ENCODE data around the gene RASGRP1. TPM values are rescaled to one million over a fixed set of nuclear protein-coding genes. Genes with fewer than 3 reads are reported as not detected.

Gene RASGRP1
- total RNA-seq, 1 experiment from 2014 or later: 2.8 TPM

DNA sequence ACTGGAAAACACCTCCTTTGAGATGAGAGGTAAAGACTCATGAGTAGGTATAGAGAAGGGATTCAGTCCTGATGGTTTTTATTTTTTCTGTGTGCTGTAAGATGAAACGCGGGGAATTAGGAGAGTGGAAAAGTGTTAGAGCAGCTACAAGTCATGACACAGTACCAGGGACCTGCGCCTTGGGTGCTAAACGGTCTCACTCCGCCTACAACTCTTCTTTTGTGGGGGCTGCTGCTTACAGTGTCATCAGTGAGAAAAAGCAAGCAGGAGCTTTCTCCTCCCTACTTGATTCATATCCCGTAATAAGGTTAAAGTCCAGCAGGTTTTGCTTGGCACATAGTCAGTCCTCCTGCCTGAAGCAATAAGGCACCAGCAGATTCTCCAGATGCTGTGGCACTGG, 39.1 kb downstream of the RASGRP1 start (continued):
- TF ChIP-seq ESRRA (CRISPR knock-in tag; IDR thresholded peaks at IDR 0.05; ENCODE audit: borderline replicate concordance): no peak
- no peak for TF ChIP-seq ZNF396 (CRISPR knock-in tag; IDR thresholded peaks at IDR 0.05; ENCODE audit: borderline replicate concordance)

DNA sequence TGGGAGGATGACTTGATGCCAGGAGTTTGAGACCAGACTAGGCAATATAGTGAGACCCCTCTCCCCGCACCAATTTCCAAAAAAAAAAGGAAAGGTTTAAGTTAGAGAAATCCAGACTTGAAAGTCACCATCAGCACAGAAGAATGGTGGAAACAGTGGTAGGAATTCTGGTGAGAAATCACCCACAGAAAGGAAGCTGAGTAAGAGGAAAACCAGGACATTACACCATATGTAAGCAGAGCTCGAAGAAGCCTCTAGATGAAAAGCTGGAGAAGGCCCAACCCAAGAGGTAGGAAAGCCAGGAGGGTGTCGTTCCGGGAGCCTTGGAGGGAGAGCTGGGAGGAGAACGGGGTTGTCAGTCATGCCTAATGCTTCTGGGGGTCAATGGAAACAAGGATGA, 40.5 kb downstream of the RASGRP1 start:
- Mint-ChIP-seq H3K36me3 (no peaks in the 10 kb centered on the region), H3K27ac (no peak overlapping the region; the same call in 1 of the 2 replicates), H3K4me3 (no peak overlapping the region), H3K4me1 (peaks cover 6% of the 10 kb centered on the region), H3K9me3 (no peaks in the 10 kb centered on the region), H3K27me3 (ENCODE audit: low read depth) (no peaks in the 10 kb centered on the region)
- TF ChIP-seq RELA (CRISPR knock-in tag; IDR thresholded peaks at IDR 0.05; ENCODE audit: borderline replicate concordance) (no peak), ZNF121 (CRISPR knock-in tag; IDR thresholded peaks at IDR 0.05) (no peak), ZNF138 (CRISPR knock-in tag; conservative IDR thresholded peaks at IDR 0.05) (no peak)
- TF ChIP-seq, protein P1, sequence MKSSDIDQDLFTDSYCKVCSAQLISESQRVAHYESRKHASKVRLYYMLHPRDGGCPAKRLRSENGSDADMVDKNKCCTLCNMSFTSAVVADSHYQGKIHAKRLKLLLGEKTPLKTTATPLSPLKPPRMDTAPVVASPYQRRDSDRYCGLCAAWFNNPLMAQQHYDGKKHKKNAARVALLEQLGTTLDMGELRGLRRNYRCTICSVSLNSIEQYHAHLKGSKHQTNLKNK (CRISPR knock-in tag; IDR thresholded peaks at IDR 0.05): no peak
- POLR2A ChIA-PET: no interaction called here
- DNase-seq (ENCODE audit: low spot score) (no peak), ATAC-seq (no peak)
- CTCF ChIA-PET: no interaction called here

DNA sequence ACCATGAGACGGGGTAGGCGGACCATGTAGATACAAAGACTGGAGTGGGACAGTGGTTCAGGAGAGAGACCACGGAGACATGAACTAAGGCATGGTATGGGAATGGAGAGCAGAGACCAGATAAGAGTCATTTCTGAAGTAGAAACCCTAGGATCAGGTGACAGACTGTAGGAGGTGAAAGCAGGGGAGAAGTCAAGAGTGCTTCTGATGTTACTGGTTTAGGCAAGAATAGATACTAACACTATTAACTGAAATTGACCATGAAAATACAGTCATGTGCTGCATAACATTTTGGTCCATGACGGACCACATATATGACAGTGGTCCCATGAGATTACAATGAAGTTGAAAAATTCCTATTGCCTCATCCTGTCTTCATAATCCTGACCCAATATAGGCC, 41.7 kb downstream of the RASGRP1 start:
- ChIA-PET CTCF (interaction anchor here (1.1 to 3.1 kb wide), 3 partner anchors 41 to 177 kb away, joined by 3 to 11 read pairs (median 4); no protein-coding TSS in a partner anchor), POLR2A (no interaction called here)
- DNase-seq (ENCODE audit: low spot score): no peak
- H3K9me3 Mint-ChIP-seq: no peaks in the 10 kb centered on the region
- no peaks in the 10 kb centered on the region for H3K27me3 Mint-ChIP-seq (ENCODE audit: low read depth)
- H3K4me1 Mint-ChIP-seq: peaks cover 12% of the 10 kb centered on the region
- no peak overlapping the region for H3K4me3 Mint-ChIP-seq
- no peaks in the 10 kb centered on the region for H3K36me3 Mint-ChIP-seq
- H3K27ac Mint-ChIP-seq: no peak overlapping the region
- no peak for ATAC-seq
- TF ChIP-seq IRF2 (CRISPR knock-in tag; IDR thresholded peaks at IDR 0.05; ENCODE audit: borderline replicate concordance, low read depth) (no peak), TCF7 (CRISPR knock-in tag; IDR thresholded peaks at IDR 0.05; ENCODE audit: low read depth) (no peak), FOXK1 (CRISPR knock-in tag; IDR thresholded peaks at IDR 0.05) (no peak), FOXJ3 (CRISPR knock-in tag; IDR thresholded peaks at IDR 0.05; ENCODE audit: borderline replicate concordance) (no peak), JAZF1 (CRISPR knock-in tag; IDR thresholded peaks at IDR 0.05) (no peak), SMAD3 (CRISPR knock-in tag; IDR thresholded peaks at IDR 0.05; ENCODE audit: borderline replicate concordance) (no peak), CREM (CRISPR knock-in tag; IDR thresholded peaks at IDR 0.05) (no peak)
- TF ChIP-seq, protein P2, sequence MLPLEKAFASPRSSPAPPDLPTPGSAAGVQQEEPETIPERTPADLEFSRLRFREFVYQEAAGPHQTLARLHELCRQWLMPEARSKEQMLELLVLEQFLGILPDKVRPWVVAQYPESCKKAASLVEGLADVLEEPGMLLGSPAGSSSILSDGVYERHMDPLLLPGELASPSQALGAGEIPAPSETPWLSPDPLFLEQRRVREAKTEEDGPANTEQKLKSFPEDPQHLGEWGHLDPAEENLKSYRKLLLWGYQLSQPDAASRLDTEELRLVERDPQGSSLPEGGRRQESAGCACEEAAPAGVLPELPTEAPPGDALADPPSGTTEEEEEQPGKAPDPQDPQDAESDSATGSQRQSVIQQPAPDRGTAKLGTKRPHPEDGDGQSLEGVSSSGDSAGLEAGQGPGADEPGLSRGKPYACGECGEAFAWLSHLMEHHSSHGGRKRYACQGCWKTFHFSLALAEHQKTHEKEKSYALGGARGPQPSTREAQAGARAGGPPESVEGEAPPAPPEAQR (CRISPR knock-in tag; IDR thresholded peaks at IDR 0.05): no peak
- TF ChIP-seq, protein P3, sequence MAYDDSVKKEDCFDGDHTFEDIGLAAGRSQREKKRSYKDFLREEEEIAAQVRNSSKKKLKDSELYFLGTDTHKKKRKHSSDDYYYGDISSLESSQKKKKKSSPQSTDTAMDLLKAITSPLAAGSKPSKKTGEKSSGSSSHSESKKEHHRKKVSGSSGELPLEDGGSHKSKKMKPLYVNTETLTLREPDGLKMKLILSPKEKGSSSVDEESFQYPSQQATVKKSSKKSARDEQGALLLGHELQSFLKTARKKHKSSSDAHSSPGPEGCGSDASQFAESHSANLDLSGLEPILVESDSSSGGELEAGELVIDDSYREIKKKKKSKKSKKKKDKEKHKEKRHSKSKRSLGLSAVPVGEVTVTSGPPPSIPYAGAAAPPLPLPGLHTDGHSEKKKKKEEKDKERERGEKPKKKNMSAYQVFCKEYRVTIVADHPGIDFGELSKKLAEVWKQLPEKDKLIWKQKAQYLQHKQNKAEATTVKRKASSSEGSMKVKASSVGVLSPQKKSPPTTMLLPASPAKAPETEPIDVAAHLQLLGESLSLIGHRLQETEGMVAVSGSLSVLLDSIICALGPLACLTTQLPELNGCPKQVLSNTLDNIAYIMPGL (CRISPR knock-in tag; IDR thresholded peaks at IDR 0.05): no peak
- TF ChIP-seq, protein P4, sequence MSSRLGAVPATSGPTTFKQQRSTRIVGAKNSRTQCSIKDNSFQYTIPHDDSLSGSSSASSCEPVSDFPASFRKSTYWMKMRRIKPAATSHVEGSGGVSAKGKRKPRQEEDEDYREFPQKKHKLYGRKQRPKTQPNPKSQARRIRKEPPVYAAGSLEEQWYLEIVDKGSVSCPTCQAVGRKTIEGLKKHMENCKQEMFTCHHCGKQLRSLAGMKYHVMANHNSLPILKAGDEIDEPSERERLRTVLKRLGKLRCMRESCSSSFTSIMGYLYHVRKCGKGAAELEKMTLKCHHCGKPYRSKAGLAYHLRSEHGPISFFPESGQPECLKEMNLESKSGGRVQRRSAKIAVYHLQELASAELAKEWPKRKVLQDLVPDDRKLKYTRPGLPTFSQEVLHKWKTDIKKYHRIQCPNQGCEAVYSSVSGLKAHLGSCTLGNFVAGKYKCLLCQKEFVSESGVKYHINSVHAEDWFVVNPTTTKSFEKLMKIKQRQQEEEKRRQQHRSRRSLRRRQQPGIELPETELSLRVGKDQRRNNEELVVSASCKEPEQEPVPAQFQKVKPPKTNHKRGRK (CRISPR knock-in tag; IDR thresholded peaks at IDR 0.05; ENCODE audit: borderline replicate concordance): no peak

DNA sequence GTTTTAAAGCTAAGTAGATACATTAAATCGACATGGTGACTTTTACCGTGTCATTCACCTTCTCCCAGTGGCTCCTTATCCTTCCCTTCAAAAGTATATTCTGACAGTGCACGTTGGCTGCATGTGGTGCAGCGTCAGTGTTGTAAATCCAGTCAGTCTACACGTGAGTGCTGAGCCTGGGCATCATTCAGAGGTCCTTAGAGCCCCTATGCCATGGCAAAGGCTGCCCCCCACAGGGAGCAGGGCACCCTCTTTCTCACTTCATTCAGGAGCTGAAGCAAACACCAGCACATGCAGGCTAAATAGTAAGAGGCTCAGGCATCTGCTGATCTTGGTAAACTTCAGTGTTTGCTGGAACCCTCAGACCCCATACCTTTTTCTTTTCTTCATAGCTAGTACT, 43.3 kb downstream of the RASGRP1 start:
- ChIA-PET CTCF (interaction anchor here (1.3 to 3.1 kb wide), 3 partner anchors 42 to 179 kb away, joined by 3 to 11 read pairs (median 9); no protein-coding TSS in a partner anchor), POLR2A (no interaction called here)
- no peak for ATAC-seq
- Mint-ChIP-seq H3K36me3 (no peaks in the 10 kb centered on the region), H3K4me3 (no peak overlapping the region), H3K27me3 (ENCODE audit: low read depth) (no peaks in the 10 kb centered on the region), H3K27ac (no peak overlapping the region), H3K4me1 (peaks cover 24% of the 10 kb centered on the region), H3K9me3 (no peaks in the 10 kb centered on the region)
- no peak for DNase-seq (ENCODE audit: low spot score)
- TF ChIP-seq ZNF671 (CRISPR knock-in tag; IDR thresholded peaks at IDR 0.05) (no peak), SMAD4 (CRISPR knock-in tag; IDR thresholded peaks at IDR 0.05) (no peak)
- TF ChIP-seq, protein P5, sequence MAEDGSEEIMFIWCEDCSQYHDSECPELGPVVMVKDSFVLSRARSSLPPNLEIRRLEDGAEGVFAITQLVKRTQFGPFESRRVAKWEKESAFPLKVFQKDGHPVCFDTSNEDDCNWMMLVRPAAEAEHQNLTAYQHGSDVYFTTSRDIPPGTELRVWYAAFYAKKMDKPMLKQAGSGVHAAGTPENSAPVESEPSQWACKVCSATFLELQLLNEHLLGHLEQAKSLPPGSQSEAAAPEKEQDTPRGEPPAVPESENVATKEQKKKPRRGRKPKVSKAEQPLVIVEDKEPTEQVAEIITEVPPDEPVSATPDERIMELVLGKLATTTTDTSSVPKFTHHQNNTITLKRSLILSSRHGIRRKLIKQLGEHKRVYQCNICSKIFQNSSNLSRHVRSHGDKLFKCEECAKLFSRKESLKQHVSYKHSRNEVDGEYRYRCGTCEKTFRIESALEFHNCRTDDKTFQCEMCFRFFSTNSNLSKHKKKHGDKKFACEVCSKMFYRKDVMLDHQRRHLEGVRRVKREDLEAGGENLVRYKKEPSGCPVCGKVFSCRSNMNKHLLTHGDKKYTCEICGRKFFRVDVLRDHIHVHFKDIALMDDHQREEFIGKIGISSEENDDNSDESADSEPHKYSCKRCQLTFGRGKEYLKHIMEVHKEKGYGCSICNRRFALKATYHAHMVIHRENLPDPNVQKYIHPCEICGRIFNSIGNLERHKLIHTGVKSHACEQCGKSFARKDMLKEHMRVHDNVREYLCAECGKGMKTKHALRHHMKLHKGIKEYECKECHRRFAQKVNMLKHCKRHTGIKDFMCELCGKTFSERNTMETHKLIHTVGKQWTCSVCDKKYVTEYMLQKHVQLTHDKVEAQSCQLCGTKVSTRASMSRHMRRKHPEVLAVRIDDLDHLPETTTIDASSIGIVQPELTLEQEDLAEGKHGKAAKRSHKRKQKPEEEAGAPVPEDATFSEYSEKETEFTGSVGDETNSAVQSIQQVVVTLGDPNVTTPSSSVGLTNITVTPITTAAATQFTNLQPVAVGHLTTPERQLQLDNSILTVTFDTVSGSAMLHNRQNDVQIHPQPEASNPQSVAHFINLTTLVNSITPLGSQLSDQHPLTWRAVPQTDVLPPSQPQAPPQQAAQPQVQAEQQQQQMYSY (CRISPR knock-in tag; IDR thresholded peaks at IDR 0.05): no peak
- TF ChIP-seq, protein P6, sequence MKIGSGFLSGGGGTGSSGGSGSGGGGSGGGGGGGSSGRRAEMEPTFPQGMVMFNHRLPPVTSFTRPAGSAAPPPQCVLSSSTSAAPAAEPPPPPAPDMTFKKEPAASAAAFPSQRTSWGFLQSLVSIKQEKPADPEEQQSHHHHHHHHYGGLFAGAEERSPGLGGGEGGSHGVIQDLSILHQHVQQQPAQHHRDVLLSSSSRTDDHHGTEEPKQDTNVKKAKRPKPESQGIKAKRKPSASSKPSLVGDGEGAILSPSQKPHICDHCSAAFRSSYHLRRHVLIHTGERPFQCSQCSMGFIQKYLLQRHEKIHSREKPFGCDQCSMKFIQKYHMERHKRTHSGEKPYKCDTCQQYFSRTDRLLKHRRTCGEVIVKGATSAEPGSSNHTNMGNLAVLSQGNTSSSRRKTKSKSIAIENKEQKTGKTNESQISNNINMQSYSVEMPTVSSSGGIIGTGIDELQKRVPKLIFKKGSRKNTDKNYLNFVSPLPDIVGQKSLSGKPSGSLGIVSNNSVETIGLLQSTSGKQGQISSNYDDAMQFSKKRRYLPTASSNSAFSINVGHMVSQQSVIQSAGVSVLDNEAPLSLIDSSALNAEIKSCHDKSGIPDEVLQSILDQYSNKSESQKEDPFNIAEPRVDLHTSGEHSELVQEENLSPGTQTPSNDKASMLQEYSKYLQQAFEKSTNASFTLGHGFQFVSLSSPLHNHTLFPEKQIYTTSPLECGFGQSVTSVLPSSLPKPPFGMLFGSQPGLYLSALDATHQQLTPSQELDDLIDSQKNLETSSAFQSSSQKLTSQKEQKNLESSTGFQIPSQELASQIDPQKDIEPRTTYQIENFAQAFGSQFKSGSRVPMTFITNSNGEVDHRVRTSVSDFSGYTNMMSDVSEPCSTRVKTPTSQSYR (CRISPR knock-in tag; IDR thresholded peaks at IDR 0.05): no peak
